Mucosa of stomach (tissue), 1 donor: Measurements from ENCODE around the gene DNAH9.

Source experiments
- H3K27me3 ChIP-seq: one replicate; pipeline ENCODE4 v1.7.0; 2013; ENCODE audit warnings: mild to moderate bottlenecking, low read length; ENCODE audit not compliant: control insufficient read depth, insufficient read depth
- H3K36me3 ChIP-seq: one replicate; pipeline ENCODE4 v1.7.0; 2013; ENCODE audit warnings: low read length; ENCODE audit not compliant: control insufficient read depth, insufficient read depth
- H3K4me1 ChIP-seq: one replicate; pipeline ENCODE4 v1.7.0; 2013; ENCODE audit warnings: mild to moderate bottlenecking, low read length; ENCODE audit not compliant: control insufficient read depth, insufficient read depth
- H3K4me3 ChIP-seq: one replicate; pipeline ENCODE4 v1.7.0; 2013; ENCODE audit warnings: low read length
- H3K9ac ChIP-seq: one replicate; pipeline ENCODE4 v1.7.0; 2013; ENCODE audit warnings: mild to moderate bottlenecking, low read length, moderate library complexity
- H3K9me3 ChIP-seq: one replicate; pipeline ENCODE4 v1.7.0; 2013; ENCODE audit warnings: mild to moderate bottlenecking, low read length, moderate library complexity; ENCODE audit not compliant: control insufficient read depth
- donor health status: Pancreatic carcinoma.

Gene DNAH9

GRCh38 chr17:11840052-11840451 lies 241.8 kb downstream of the DNAH9 start:
- no peaks in the 10 kb centered on the region for H3K4me1 ChIP-seq

GRCh38 chr17:11840831-11841230 lies 242.6 kb downstream of the DNAH9 start:
- no peaks in the 10 kb centered on the region for H3K4me1 ChIP-seq
- H3K4me3 ChIP-seq, result no peak overlapping the region
- H3K9me3 ChIP-seq, result no peaks in the 10 kb centered on the region
- no peaks in the 10 kb centered on the region for H3K27me3 ChIP-seq
- H3K36me3 ChIP-seq, result no peaks in the 10 kb centered on the region
- no peak overlapping the region for H3K9ac ChIP-seq

More at GRCh38 chr17:11840052-11840451, 241.8 kb downstream of the DNAH9 start:
- no peak overlapping the region for H3K9ac ChIP-seq
- no peaks in the 10 kb centered on the region for H3K36me3 ChIP-seq
- no peak overlapping the region for H3K4me3 ChIP-seq
- no peaks in the 10 kb centered on the region for H3K9me3 ChIP-seq
- no peaks in the 10 kb centered on the region for H3K27me3 ChIP-seq

- H3K36me3 ChIP-seq, result no peaks in the 10 kb centered on the region
- H3K9me3 ChIP-seq, result no peaks in the 10 kb centered on the region
- H3K27me3 ChIP-seq, result no peaks in the 10 kb centered on the region
- no peaks in the 10 kb centered on the region for H3K4me1 ChIP-seq
- H3K9ac ChIP-seq, result no peak overlapping the region
- H3K4me3 ChIP-seq, result no peak overlapping the region
Measured at GRCh38 chr17:11848330-11848729, 250.1 kb downstream of the DNAH9 start.

DNA sequence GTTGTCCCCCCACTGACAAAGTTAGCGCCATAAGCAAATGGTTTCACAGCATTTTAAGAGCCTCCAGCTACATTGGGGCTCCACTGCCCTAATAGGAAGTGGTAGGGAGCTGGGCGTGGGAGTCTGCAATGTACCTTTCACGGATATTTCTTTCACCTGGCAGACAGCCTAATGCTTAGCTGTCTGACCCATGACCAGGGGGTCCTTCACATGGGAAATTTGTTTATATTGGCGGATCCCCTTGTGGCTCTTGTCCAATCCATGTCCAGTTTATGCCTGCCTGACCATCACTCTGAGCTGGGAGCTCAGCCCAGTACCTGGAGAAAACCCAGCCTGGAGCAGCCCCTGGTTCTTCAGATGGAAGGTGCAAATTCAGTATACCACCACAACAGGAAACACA lies 254.0 kb downstream of the DNAH9 start:
- Histone ChIP-seq H3K4me1 (no peaks in the 10 kb centered on the region), H3K27me3 (no peaks in the 10 kb centered on the region), H3K9ac (no peak overlapping the region), H3K9me3 (no peaks in the 10 kb centered on the region), H3K36me3 (no peaks in the 10 kb centered on the region), H3K4me3 (no peak overlapping the region)

DNA sequence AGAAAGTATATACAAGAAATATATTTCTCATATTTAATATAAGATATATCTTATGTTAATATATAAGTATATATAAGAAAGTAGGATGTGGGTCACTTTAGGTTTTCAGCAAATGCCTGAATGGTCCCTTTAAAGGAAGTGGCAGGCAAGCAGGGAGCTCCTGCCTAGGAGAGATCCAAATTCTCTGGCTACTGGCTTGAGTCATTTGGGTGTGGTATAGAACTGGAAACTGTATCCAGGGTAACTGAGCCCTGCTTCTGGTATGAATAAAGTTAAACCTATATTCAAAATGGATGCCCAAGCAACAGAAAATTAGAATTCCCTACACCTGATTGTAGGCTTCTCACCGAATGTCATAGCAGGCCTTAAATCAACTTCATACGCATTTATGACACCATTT lies 254.6 kb downstream of the DNAH9 start:
- no peak overlapping the region for H3K9ac ChIP-seq
- H3K4me1 ChIP-seq, result no peaks in the 10 kb centered on the region
- H3K36me3 ChIP-seq, result no peaks in the 10 kb centered on the region
- no peaks in the 10 kb centered on the region for H3K9me3 ChIP-seq
- H3K4me3 ChIP-seq, result no peak overlapping the region
- H3K27me3 ChIP-seq, result no peaks in the 10 kb centered on the region

DNA sequence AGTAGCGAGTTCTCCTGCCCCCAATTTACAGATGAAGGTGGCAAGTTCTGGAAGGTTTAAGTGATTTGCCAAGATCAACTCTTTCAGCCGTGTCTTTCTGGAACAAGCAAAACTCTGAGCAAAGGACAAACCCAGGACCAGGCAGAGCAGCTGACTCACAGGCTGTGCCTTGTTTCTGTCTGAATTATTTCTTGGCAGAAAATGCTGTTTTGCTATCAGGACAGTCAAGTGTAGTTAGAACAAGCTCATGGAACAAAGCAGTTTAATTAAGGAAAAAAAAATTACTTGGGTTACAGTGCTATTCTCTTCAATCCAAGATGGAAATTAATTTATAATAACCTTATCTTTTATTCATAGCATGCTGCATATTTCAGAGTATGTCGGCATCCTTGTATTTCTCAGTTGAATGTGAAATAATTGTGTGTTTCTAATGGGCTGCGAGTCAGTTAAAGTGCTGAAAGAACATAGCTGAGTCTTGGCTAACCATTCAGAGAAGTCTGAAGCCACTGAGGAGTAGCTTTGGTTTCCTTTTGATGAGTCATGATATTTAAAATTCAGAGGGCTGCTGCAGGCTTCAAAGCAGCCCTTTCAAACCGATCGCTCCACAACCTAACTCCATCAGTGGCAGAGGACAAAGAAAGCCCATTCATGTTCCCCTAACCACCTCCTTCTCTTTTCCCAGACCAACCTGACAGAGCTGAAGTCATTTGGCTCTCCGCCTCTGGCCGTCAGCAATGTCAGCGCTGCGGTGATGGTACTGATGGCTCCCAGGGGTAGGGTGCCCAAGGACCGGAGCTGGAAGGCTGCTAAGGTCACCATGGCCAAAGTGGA lies 255.3 kb downstream of the DNAH9 start:
- Histone ChIP-seq H3K4me1 (no peaks in the 10 kb centered on the region), H3K4me3 (no peak overlapping the region), H3K9ac (no peak overlapping the region), H3K27me3 (no peaks in the 10 kb centered on the region), H3K36me3 (no peaks in the 10 kb centered on the region), H3K9me3 (no peaks in the 10 kb centered on the region)

GRCh38 chr17:11855306-11855705 lies 257.0 kb downstream of the DNAH9 start:
- H3K36me3 ChIP-seq, result no peaks in the 10 kb centered on the region
- H3K27me3 ChIP-seq, result no peaks in the 10 kb centered on the region
- H3K9me3 ChIP-seq, result no peaks in the 10 kb centered on the region
- H3K4me3 ChIP-seq, result no peak overlapping the region
- no peak overlapping the region for H3K9ac ChIP-seq
- no peaks in the 10 kb centered on the region for H3K4me1 ChIP-seq

DNA sequence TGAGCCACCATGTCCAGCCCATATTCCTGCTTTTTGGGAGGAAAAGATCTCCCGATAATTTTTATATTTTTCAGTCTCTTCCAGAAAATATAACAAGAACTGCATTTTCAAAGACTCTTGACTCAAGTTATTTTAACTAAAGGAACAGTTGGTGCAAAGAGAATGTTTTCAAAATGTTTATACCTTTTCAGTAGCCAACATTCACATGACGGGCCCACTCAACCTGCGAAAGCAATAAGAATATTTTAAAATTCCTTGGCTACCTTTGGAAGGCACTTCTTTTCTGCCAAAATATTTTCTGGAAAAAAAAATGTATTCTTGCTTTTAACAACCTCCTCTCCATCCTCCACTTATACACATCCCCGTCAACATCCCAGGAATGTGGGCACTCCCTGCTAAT lies 258.7 kb downstream of the DNAH9 start:
- H3K27me3 ChIP-seq, result no peaks in the 10 kb centered on the region
- H3K4me1 ChIP-seq, result no peaks in the 10 kb centered on the region
- no peaks in the 10 kb centered on the region for H3K36me3 ChIP-seq
- no peak overlapping the region for H3K4me3 ChIP-seq
- H3K9me3 ChIP-seq, result no peaks in the 10 kb centered on the region
- H3K9ac ChIP-seq, result no peak overlapping the region

DNA sequence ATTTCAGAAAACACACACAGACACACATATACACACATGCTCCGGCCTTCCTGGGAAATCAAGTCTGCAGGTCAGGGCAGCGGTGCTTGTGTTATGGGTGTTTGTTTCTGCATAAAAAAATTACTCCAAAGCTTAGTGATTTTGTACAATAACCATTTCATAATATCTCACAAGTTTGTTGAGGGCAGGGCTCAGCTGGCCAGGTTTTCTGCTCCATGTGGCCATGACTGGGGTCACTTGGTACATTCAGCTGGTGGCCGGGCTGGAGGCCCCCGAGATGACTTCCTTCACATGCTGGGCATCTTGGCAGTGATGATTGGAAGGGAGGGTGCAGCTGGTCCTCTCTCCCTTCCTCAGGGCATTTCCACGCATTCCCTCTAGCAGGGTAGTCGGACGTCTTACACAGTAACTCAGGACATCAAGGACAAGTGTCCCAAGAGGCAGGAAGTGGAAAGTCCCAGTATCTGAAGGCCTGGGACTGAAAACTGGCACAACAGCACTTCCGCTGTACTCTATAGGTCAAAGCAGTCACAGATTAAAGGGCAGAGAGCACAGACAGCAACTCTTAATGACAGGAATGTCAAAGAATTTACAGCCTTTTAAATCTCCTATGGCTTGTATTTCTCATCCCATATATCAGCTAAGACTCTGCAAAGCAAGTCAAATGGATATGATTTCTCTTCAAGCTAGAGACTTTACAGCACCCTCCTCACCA lies 271.6 kb downstream of the DNAH9 start:
- Histone ChIP-seq H3K27me3 (no peaks in the 10 kb centered on the region), H3K4me1 (no peaks in the 10 kb centered on the region), H3K9me3 (no peaks in the 10 kb centered on the region), H3K36me3 (no peaks in the 10 kb centered on the region), H3K4me3 (no peak overlapping the region), H3K9ac (no peak overlapping the region)

- H3K4me1 ChIP-seq, result no peaks in the 10 kb centered on the region
- H3K4me3 ChIP-seq, result no peak overlapping the region
- H3K9me3 ChIP-seq, result no peaks in the 10 kb centered on the region
- no peaks in the 10 kb centered on the region for H3K27me3 ChIP-seq
- H3K9ac ChIP-seq, result no peak overlapping the region
- H3K36me3 ChIP-seq, result no peaks in the 10 kb centered on the region
Measured at GRCh38 chr17:11871773-11872172, 273.5 kb downstream of the DNAH9 start.

- Histone ChIP-seq H3K4me1 (no peaks in the 10 kb centered on the region), H3K9ac (no peak overlapping the region)
Measured at GRCh38 chr17:11874756-11875155, 276.5 kb downstream of the DNAH9 start.

DNA sequence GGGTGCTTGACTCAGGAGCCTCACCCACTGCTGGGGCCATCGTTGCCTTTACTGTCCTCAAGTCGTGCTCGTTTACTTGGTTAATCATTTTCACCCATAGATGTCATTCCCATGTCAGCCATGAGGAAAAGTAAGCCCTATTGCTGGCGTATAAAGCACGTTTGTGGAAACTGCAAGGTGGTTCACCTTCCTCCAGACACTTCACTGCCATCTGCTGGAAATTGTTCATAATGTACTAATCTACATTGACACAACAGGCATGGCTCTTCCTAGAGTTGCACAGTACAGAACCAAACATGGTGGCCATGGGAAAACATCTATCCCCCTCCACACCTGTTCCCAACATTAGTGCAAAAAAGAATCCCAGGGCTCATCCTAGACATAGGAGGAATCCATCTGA lies 282.4 kb downstream of the DNAH9 start:
- no peaks in the 10 kb centered on the region for H3K4me1 ChIP-seq
- H3K9ac ChIP-seq, result no peak overlapping the region

More at GRCh38 chr17:11874756-11875155, 276.5 kb downstream of the DNAH9 start:
- Histone ChIP-seq H3K9me3 (no peaks in the 10 kb centered on the region), H3K4me3 (no peak overlapping the region), H3K36me3 (no peaks in the 10 kb centered on the region), H3K27me3 (no peaks in the 10 kb centered on the region)

More for the DNA sequence above, 282.4 kb downstream of the DNAH9 start:
- no peaks in the 10 kb centered on the region for H3K36me3 ChIP-seq
- no peaks in the 10 kb centered on the region for H3K9me3 ChIP-seq
- H3K4me3 ChIP-seq, result no peak overlapping the region
- no peaks in the 10 kb centered on the region for H3K27me3 ChIP-seq
